Stimulated activated CD4-positive, alpha-beta T cell treated with anti-CD3 and anti-CD28 coated beads, Interleukin-4, amount 100 ng/mL, for 24 hours (primary cell): Measurements from ENCODE around the gene PTPRN2.

Source experiments
- DNase-seq: peaks from one replicate; pipeline ENCODE4 v3.0.0-alpha.2; 2020

The PTPRN2 gene

GRCh38 chr7:158120316-158120715 is 467.3 kb downstream of the PTPRN2 start:
- DNase-seq = no peak

- DNase-seq = no peak
Measured at GRCh38 chr7:158117341-158118222, 470.0 kb downstream of the PTPRN2 start.

DNA sequence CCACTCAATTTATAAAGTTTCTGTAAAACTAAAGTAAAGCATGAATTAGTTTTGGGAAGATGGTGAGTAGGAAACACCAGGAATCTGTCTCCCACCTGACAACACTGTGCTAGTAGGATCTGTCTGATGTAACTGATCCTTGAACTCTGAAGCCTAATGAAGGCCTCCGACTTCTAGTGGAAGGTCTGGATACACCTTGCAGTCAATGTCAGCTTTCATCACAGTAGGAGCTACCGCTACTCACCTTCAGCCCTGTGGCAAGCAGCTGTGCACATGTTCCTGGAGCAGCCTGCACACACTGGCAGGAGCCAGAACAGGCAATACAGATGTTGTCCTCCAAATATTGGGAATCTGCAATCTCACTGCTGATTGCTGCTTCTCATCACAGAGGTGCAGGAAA is 471.4 kb downstream of the PTPRN2 start:
- no peak for DNase-seq

DNA sequence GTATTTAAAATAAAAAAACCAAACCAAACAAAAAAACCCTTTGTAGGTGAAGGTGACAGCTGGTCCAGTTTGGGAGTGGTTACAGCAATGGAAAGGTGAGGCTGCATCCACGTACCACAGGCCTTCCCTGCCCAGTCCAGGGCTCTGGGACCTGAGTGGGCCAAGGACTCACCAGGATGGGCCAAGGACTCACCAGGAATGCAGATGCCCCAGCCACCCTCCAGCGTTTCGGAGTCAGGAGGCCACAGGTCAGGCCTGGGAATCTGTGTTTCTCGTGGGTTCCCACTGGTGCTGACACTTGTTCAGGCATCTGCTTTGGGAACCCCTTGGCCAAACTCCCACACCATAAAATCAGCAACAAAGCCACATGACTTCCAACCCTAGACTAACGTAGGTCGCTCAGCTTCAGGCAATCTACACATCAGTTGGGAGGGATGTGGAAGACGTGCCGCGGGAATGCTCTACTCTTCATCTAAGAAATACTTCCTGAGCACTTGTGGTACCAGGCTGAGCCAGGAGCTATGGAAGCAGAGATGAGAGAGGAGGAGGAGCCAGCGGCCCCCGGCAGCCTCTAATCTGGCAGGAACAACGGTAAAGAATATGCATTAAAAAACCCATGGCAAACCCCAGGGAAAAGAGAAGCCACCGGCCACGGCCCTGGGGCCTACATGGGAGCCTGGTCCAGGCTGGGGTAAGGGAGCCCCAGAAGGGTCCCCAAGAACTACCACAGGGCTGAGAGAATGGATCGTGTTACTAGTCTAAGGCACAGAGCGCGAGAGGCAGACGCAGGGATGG is 473.4 kb downstream of the PTPRN2 start:
- DNase-seq = no peak

DNA sequence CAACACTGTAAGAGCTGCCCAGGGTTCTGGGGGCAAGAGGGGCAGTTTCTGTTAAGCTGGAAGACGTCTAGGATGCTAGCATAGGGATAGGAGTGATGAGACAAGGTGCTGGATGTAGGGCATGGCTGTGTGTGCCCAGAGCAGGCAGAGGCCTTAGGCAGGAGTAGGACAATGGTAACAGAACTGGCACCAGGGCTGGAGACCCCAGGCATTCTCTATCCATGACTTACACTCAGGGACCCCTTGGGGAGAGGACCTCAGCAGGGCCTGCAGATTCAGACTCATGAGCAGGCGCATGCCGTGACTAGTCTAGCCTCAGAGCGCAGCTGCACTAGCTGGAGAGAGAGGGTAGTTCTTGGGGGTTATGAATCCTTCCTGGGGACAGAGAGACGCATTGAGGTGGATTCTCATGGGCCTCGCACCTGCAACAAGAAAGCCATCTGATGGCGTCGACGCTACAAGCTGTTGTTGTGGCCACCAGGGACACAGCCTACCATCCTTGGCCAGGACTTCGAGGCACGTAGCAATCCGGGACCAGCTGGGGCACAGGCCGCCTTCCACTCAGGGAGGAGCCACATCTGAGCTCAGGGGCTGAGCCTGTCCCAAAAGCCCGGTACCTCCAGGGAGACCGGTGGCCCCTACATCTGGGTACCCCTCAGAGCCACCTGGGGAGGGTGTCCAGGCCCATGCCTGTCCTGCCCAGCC is 474.1 kb downstream of the PTPRN2 start:
- no peak for DNase-seq

- DNase-seq = no peak
Measured at GRCh38 chr7:158112571-158113320, 474.9 kb downstream of the PTPRN2 start.

- DNase-seq = no peak
Measured at GRCh38 chr7:158111906-158112570, 475.6 kb downstream of the PTPRN2 start.

- DNase-seq = no peak
Measured at GRCh38 chr7:158111049-158111751, 476.4 kb downstream of the PTPRN2 start.

DNA sequence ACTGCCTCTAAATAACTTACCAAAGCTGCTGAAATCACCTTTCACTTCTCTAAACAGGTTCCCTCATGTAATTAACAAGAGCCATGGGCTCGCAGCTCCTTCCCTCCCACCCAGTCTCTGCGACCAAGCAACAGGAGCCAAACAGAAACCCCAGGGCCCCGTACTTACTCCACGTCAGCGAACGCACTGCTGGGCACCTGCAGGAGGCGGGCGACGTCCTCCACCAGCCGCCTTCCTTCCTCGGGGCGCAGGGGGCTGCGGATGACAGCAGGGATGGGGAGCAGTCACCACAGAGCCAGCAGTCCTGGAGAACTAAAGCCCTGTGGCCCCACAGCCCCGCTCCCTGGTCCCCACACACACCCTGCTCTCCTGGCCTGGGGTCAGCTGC is 477.0 kb downstream of the PTPRN2 start:
- no peak for DNase-seq

DNA sequence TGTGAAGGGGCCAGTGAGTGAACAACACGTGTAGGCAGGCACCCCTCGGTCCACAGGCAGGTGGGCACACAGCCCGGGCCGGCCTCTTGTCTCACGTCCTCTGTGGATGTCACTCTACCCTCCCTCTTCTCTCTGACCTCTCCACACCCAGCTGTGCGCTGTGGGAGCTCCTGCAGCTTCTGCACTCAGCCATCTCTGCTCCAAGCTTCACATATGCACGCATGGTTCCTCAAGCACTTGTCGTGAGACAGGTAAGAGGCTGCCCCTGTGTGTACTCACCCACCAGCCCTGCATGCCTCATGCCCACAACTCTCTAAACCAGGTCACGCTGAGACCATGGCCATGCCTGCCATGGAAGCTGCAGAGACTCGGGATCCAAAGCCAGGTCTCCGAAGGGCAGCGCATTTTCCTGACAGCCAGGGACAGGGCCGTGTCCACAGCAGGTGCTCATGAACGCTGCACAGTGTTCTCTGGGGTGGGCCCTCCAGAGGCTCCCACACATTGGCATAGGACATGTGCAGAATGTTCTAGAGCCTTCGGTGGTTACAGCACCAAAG is 477.5 kb downstream of the PTPRN2 start:
- DNase-seq = no peak

GRCh38 chr7:158109364-158110033 is 478.1 kb downstream of the PTPRN2 start:
- no peak for DNase-seq

DNA sequence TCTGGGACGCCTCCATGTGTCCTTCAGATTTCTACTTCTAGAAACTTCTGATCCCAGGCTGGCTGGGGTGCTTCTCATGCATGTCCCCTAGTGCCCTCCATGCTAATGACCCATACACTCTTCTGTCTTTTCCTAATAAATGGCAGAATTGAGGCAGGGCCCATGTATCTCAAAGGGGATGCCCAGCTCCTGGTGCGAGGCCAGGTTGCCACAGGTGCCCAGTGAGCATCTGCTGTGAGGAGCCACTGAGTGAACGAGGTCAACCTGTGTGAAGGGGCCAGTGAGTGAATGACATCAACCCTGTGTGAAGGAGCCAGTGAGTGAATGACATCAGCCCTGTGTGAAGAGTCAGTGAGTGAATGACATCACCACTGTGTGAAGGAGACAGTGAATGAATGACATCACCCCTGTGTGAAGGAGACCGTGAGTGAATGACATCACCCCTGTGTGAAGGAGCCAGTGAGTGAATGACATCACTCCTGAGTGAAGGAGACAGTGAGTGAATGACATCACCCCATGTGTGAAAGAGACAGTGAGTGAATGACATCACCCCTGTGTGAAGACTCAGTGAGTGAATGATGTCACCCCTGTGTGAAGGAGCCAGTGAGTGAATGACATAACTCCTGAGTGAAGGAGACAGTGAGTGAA is 478.9 kb downstream of the PTPRN2 start:
- no peak for DNase-seq

DNA sequence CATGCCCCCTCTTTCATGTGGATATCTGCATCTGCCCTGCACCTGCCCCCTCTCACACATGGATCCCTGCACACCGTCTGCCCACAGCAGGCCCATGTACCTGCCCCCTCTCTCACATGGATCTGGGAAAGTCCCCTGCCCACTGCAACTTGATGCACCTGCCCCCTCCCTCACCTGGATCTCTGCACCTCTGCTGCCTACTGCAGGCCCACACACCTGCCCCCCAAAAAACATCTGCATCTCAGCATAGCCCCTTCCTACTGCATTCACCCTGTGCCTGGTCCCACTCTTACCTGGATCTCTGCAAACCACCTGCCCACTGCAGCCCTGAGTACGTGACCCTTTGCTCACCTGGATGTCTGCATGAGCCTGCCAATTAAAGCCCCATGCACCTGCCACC is 479.8 kb downstream of the PTPRN2 start:
- DNase-seq = no peak

DNA sequence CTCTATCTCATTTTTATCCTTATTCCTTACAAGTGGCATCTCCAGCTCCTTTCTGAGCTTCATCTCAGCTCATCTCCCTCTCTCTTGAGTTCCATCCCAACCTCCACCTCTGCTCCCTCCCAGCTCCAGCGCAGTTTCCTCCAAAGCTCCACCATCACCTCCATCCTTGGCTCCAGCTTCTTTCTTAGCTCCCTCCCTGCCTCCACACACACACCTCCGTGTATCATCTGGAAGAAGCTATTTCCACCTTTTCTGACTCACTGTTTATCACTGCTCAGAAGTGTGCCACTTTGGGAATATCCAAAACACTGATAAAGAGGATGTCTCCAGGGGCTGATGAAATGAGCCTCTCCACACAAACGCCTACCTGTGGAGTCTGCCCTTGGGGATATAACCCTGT is 481.4 kb downstream of the PTPRN2 start:
- no peak for DNase-seq

GRCh38 chr7:158103378-158103777 is 484.2 kb downstream of the PTPRN2 start:
- no peak for DNase-seq

- no peak for DNase-seq
Measured at GRCh38 chr7:158102897-158103296, 484.7 kb downstream of the PTPRN2 start.

DNA sequence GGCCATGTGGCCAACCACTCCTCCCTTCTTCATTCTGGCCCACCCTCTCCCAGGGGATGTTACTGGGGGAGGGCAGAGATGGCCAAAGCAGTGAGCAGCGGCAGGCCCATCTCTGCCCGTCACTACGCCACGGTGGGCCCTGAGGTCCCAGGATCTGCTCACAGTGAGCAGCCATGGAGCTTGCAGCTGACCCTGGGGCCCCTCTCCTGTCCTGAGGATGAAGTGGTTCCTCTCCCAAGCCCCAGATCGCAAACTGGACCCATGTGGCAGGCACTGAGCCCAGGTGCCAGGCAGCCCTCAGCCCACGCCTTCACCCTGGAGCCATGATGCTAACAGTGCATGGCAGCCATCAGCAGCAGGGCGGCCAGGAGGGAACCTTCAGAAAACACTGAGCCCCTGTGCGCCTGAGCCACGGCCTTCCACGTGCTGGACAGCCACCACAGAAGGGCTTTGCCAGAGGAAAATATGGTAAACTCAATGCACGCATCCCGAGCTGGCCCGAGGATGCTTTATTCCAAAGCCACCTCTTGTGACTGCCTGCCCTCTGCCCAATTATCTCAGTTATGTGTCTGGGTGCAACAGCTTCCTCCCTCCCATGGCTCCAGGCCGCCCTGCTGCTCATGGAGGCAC is 485.7 kb downstream of the PTPRN2 start:
- DNase-seq = no peak

- no peak for DNase-seq
Measured at GRCh38 chr7:158098125-158099030, 489.2 kb downstream of the PTPRN2 start.
